GM19324 (cell line): ENCODE data around the gene MED17.

ENCODE experiments used
- ATAC-seq: cut with Tn5 transposase; IDR thresholded peaks from one replicate; pipeline ENCODE4 v1.9.1; 2021; ENCODE audit warnings: mild to moderate bottlenecking, moderate library complexity; ENCODE audit not compliant: unreplicated experiment, low FRiP score

MED17 gene

GRCh38 chr11:93845181-93846092 is 61.4 kb downstream of the MED17 start:
- no peak for ATAC-seq

GRCh38 chr11:93846411-93846810 is 62.3 kb downstream of the MED17 start:
- ATAC-seq = no peak

GRCh38 chr11:93849201-93849600 is 65.1 kb downstream of the MED17 start:
- ATAC-seq = no peak

GRCh38 chr11:93849751-93850593 is 65.9 kb downstream of the MED17 start:
- no peak for ATAC-seq

- no peak for ATAC-seq
Measured at GRCh38 chr11:93850594-93851018, 66.5 kb downstream of the MED17 start, which contains the start of gene VSTM5. TSS of gene VSTM5 (minus strand) at chr11:93850618. CDS start at chr11:93850502, 116 bp downstream.

GRCh38 chr11:93852242-93852641 is 68.2 kb downstream of the MED17 start:
- no peak for ATAC-seq

- no peak for ATAC-seq
Measured at GRCh38 chr11:93857413-93858120, 73.5 kb downstream of the MED17 start.

- no peak for ATAC-seq
Measured at GRCh38 chr11:93858121-93858775, 74.2 kb downstream of the MED17 start.

- no peak for ATAC-seq
Measured at GRCh38 chr11:93861808-93862207, 77.7 kb downstream of the MED17 start.
